Parathyroid adenoma (tissue), 2 donors: ENCODE data around the gene PCBP3.
"Not testable (repeated sequence)": the region's sequence is repeated elsewhere in the genome, so short reads cannot be mapped to it uniquely, and the experiment has no call there.

Experiments used
- H2AFZ ChIP-seq: fragments of 300-600 bp; sonication (generic); one replicate; pipeline ENCODE4 v1.7.0; 2017; ENCODE audit warnings: antibody characterized with exemption, mild to moderate bottlenecking
- H3K27ac ChIP-seq: fragments of 300-600 bp; sonication (generic); one replicate; pipeline ENCODE4 v1.7.0; 2017
- H3K27me3 ChIP-seq: fragments of 300-600 bp; sonication (generic); one replicate; pipeline ENCODE4 v1.7.0; 2017; ENCODE audit warnings: low read length; ENCODE audit not compliant: control insufficient read depth, insufficient read depth
- H3K36me3 ChIP-seq: fragments of 300-600 bp; sonication (generic); one replicate; pipeline ENCODE4 v1.7.0; 2017; ENCODE audit warnings: low read length; ENCODE audit not compliant: control insufficient read depth, insufficient read depth
- H3K4me1 ChIP-seq: fragments of 300-600 bp; sonication (generic); one replicate; pipeline ENCODE4 v1.7.0; 2017; ENCODE audit warnings: control low read depth
- H3K4me2 ChIP-seq: fragments of 300-600 bp; sonication (generic); one replicate; pipeline ENCODE4 v1.7.0; 2017; ENCODE audit warnings: low read length
- H3K4me3 ChIP-seq: fragments of 300-600 bp; sonication (generic); one replicate; pipeline ENCODE4 v1.7.0; 2017; ENCODE audit warnings: low read depth, low read length
- H3K79me2 ChIP-seq: fragments of 300-600 bp; sonication (generic); one replicate; pipeline ENCODE4 v1.7.0; 2017; ENCODE audit warnings: control low read depth
- H3K9ac ChIP-seq: fragments of 300-600 bp; sonication (generic); one replicate; pipeline ENCODE4 v1.7.0; 2017; ENCODE audit warnings: mild to moderate bottlenecking
- H3K9me3 ChIP-seq: fragments of 300-600 bp; sonication (generic); one replicate; pipeline ENCODE4 v1.7.0; 2017; ENCODE audit warnings: low read length; ENCODE audit not compliant: control insufficient read depth
- TF ChIP-seq, protein P1 (sequence below): fragments of 300-600 bp; sonication (generic); IDR thresholded peaks from one replicate; pipeline ENCODE4 v1.7.0; 2017; ENCODE audit warnings: antibody characterized with exemption, mild to moderate bottlenecking
- donor health status: primary hyperparathyroidism.

Gene PCBP3

GRCh38 chr21:45959182-45959581 is 315.7 kb downstream of the PCBP3 start:
- no peak overlapping the region for H2AFZ ChIP-seq
- no peak overlapping the region for H3K4me3 ChIP-seq
- H3K4me2 ChIP-seq = no peak overlapping the region
- H3K27me3 ChIP-seq = no peaks in the 10 kb centered on the region
- no peaks in the 10 kb centered on the region for H3K79me2 ChIP-seq
- TF ChIP-seq, protein P1, sequence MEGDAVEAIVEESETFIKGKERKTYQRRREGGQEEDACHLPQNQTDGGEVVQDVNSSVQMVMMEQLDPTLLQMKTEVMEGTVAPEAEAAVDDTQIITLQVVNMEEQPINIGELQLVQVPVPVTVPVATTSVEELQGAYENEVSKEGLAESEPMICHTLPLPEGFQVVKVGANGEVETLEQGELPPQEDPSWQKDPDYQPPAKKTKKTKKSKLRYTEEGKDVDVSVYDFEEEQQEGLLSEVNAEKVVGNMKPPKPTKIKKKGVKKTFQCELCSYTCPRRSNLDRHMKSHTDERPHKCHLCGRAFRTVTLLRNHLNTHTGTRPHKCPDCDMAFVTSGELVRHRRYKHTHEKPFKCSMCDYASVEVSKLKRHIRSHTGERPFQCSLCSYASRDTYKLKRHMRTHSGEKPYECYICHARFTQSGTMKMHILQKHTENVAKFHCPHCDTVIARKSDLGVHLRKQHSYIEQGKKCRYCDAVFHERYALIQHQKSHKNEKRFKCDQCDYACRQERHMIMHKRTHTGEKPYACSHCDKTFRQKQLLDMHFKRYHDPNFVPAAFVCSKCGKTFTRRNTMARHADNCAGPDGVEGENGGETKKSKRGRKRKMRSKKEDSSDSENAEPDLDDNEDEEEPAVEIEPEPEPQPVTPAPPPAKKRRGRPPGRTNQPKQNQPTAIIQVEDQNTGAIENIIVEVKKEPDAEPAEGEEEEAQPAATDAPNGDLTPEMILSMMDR = no peak
- no peaks in the 10 kb centered on the region for H3K36me3 ChIP-seq
- H3K9ac ChIP-seq = no peak overlapping the region
- H3K27ac ChIP-seq = no peak overlapping the region
- H3K4me1 ChIP-seq = no peaks in the 10 kb centered on the region
- H3K9me3 ChIP-seq = no peaks in the 10 kb centered on the region

DNA sequence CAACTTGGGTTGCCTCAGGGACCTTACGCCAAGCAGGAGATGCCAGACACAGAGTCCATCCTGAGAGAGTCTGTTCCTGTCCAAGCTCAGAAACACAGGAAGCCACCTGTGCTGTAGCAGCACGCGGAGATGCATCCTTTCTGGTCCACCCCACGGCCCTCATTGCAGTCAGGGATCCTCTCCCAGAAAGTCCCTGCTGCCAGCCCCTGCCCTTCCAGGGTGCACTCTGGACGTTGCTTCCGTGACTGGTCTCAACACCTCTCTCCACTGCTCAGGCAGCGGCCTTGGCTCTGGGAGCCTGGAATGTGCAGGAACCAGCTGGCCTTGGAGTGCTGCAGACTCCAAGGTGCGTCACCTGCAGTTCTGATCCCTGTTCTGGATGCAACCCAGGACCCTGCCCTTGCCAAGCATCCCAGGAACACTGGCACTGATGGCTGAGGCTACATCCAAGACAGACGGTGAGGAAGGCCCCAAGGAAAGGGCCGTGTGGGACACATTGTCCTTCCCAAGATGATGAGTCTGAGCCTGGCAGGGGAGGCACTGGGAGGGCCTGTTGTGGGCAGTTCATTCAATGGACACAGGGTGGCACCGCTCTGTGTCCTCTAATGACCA is 316.4 kb downstream of the PCBP3 start:
- Histone ChIP-seq H3K79me2 (no peaks in the 10 kb centered on the region), H3K4me1 (no peaks in the 10 kb centered on the region), H2AFZ (no peak overlapping the region), H3K36me3 (no peaks in the 10 kb centered on the region), H3K4me2 (no peak overlapping the region), H3K27ac (no peak overlapping the region), H3K4me3 (no peak overlapping the region), H3K9me3 (no peaks in the 10 kb centered on the region), H3K27me3 (no peaks in the 10 kb centered on the region), H3K9ac (no peak overlapping the region)
- TF ChIP-seq, protein P1 = no peak

DNA sequence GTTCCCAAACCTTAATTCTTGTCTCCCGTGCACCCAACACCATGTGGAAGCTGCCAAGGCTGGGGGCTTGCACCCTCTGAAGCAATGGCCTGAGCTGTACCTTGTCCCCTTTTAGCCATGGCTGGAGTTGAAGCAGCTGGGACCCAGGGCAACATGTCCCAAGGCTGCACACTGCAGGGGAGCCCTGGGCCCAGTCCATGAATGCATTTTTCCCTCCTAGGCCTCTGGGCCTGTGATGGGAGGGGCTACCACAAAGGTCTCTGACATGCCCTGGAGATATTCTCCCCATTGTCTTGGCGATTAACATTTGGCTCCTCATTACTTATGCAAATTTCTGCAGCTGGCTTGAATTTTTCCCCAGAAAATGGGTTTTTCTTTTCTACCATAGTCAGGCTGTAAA is 317.9 kb downstream of the PCBP3 start:
- H3K27ac ChIP-seq, H3K4me1 ChIP-seq: not testable (repeated sequence)

GRCh38 chr21:45962531-45963231 is 319.2 kb downstream of the PCBP3 start:
- Histone ChIP-seq H3K79me2 (no peaks in the 10 kb centered on the region), H3K4me3 (no peak overlapping the region), H3K36me3 (no peaks in the 10 kb centered on the region), H3K27me3 (no peaks in the 10 kb centered on the region), H3K9ac (no peak overlapping the region), H3K27ac (no peak overlapping the region), H3K4me1 (no peaks in the 10 kb centered on the region), H3K9me3 (no peaks in the 10 kb centered on the region), H3K4me2 (no peak overlapping the region), H2AFZ (no peak overlapping the region)
- TF ChIP-seq, protein P1 = no peak

More for the DNA sequence above, 317.9 kb downstream of the PCBP3 start:
- not testable (repeated sequence) for H3K27me3 ChIP-seq, H3K9ac ChIP-seq, H3K4me3 ChIP-seq, H3K79me2 ChIP-seq, H3K4me2 ChIP-seq, H2AFZ ChIP-seq, H3K36me3 ChIP-seq, H3K9me3 ChIP-seq

DNA sequence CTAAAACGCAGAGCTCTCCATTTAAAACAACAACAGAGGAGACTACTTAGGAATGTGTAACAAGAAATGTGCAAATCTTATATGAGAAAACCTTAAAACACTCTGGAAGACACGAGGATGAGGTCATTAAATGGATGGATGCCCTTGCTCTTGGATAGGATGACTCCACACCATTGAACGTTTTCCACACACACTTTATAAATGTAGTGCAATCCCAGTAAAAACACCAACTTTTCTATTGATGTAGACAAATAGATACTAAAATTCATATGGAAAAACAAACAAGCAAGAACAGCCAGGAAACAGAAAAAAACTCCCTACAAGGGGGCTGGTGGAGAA is 319.7 kb downstream of the PCBP3 start:
- H3K9ac ChIP-seq = no peak overlapping the region
- H3K36me3 ChIP-seq = no peaks in the 10 kb centered on the region
- no peak overlapping the region for H3K27ac ChIP-seq
- H3K4me1 ChIP-seq = no peaks in the 10 kb centered on the region
- TF ChIP-seq, protein P1 = no peak
- no peak overlapping the region for H2AFZ ChIP-seq
- H3K9me3 ChIP-seq = no peaks in the 10 kb centered on the region
- H3K4me2 ChIP-seq = no peak overlapping the region
- H3K79me2 ChIP-seq = no peaks in the 10 kb centered on the region
- H3K27me3 ChIP-seq = no peaks in the 10 kb centered on the region
- no peak overlapping the region for H3K4me3 ChIP-seq
